Hair follicular keratinocyte (primary cell): ENCODE measurements around the gene TVP23A. TPM values are rescaled to one million over a fixed set of nuclear protein-coding genes. Genes with fewer than 3 reads are reported as not detected.

Experiments
- total RNA-seq: library from RNA; depleted of rRNA; stranded (reverse); fragments of >200 nt; gene quantifications from 2 replicates; pipeline ENCODE4 v1.2.3, GENCODE V29; 2015

Gene TVP23A
- total RNA-seq: not detected in 2 replicates

DNA sequence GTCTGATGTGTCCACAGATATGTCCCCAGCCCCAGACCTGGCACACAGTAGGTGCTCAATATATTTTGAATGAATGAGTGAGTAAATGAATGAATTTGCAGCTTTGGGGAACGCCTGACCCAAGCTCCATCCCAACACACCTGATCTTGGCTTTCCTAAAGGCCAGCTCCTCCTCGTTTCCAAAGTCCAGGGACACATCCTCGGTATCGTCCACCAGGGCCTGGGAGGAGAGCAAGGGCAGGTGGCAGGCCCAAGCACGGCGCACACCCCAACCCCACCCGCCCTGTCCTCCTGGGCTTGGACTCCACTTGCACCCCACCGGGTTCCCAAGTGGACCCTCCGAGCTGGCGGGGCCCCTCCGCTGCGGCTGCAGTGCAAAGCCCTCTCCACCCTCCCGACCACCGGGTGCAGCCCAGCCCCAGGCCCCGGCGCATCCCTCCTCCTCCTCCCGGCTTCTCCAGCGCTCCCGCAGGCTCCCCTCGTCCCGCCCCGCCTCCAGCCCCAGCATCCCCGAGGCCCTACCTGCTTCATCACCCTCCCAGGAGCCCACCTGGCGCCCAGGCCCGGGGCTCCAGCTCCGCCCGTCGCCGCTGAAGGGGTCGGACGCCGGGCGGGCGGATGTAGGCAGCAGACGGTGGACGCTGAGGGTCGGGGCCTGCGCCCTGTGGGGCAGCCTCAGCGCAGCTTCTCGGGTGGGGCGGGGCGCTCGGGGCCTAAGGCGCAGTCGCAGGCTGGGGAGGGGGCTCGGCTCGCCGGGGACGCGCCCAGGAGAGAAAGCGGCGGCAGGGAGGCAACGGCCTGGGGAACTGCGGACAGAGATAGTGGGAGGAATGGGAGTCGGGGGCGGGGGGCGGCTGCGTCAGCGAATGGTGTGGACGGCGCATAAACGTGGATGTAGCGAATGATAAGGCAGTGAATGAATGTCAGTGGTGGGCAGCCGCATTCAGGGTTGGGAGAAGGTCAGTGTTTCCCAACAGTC is at the start of gene TVP23A:
TSS of gene TVP23A (minus strand) at position 832 of the 979 bp plus-strand sequence. CDS start at position 531, 301 bp downstream.

DNA sequence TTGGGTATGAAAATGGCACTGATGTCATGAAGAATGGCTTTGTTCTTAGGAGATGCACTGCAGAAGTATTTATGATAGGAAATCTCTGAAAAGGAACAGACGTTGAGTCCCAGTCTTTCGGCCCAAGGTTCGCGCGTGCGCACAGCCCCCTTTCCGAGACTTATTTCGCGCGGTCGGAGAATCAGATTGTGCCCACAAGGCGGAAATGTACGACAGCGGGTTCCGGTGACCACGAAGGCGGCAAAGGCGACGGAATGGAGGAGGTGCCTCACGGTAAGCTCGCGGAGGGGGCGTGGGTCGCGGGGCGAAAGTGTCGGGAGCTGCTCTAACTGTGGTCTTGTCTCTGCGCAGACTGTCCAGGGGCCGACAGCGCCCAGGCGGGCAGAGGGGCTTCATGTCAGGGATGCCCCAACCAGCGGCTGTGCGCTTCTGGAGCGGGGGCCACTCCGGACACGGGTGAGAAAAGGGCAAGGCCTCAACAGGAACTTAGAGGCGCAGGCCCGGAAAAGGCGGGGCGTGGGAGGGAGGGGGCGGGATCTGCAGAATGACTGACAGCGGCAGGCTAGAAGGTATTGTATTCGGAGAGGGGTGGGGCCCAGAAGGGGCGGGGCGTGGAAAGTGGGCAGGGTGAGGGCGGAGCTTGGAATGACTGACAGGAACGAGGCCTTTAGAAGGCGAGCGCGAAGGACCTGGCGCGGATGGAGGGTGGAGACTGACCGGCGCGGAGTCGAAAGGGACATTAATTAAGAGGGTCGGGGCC is 74.8 kb downstream of the TVP23A start, which contains the start of gene NUBP1:
TSS of gene NUBP1 (plus strand) at position 233 of the 760 bp plus-strand sequence. CDS start at position 255, 22 bp downstream.

Other genes starting within 250 kb of the TVP23A start
- gene EMP2, start 238.2 kb downstream of the TVP23A start, total RNA-seq: 17.0 and 23.0 TPM in 2 replicates
- gene TEKT5, start 123.9 kb downstream of the TVP23A start, total RNA-seq: not detected in 2 replicates
- gene NUBP1, start 75.0 kb downstream of the TVP23A start, total RNA-seq: 24.6 and 31.3 TPM in 2 replicates
- 0.04 TPM in 1 of 2 replicates, not detected in the other for gene CIITA, start 58.4 kb upstream of the TVP23A start, total RNA-seq
- gene DEXI, start 123.7 kb upstream of the TVP23A start, total RNA-seq: 82.4 and 82.9 TPM in 2 replicates
- gene CLEC16A, start 125.8 kb upstream of the TVP23A start, total RNA-seq: 12.1 and 14.3 TPM in 2 replicates